GM18502 (cell line): ENCODE measurements around the gene THSD7B.

Source experiments
- ATAC-seq: cut with Tn5 transposase; IDR thresholded peaks from one replicate; pipeline ENCODE4 v1.9.1; 2021; ENCODE audit warnings: mild to moderate bottlenecking; ENCODE audit not compliant: unreplicated experiment, poor library complexity

THSD7B gene

GRCh38 chr2:137185378-137186078, 420.2 kb downstream of the THSD7B start:
- peak; percentile 45 for ATAC-seq

GRCh38 chr2:137187216-137187615, 421.9 kb downstream of the THSD7B start:
- no peak for ATAC-seq

- no peak for ATAC-seq
Measured at GRCh38 chr2:137190411-137191195, 425.3 kb downstream of the THSD7B start.

- no peak for ATAC-seq
Measured at GRCh38 chr2:137192366-137193310, 427.3 kb downstream of the THSD7B start.

- no peak for ATAC-seq
Measured at GRCh38 chr2:137193401-137193800, 428.1 kb downstream of the THSD7B start.

- no peak for ATAC-seq
Measured at GRCh38 chr2:137194111-137194510, 428.8 kb downstream of the THSD7B start.

GRCh38 chr2:137199751-137200150, 434.4 kb downstream of the THSD7B start:
- ATAC-seq, result no peak

- ATAC-seq, result no peak
Measured at GRCh38 chr2:137202318-137202717, 437.0 kb downstream of the THSD7B start.

- no peak for ATAC-seq
Measured at GRCh38 chr2:137205324-137205723, 440.0 kb downstream of the THSD7B start.

GRCh38 chr2:137206069-137206468, 440.7 kb downstream of the THSD7B start:
- ATAC-seq, result no peak

- no peak for ATAC-seq
Measured at GRCh38 chr2:137207030-137207429, 441.7 kb downstream of the THSD7B start.

- ATAC-seq, result no peak
Measured at GRCh38 chr2:137208431-137208891, 443.1 kb downstream of the THSD7B start.

GRCh38 chr2:137210039-137210438, 444.7 kb downstream of the THSD7B start:
- no peak for ATAC-seq

GRCh38 chr2:137211761-137212160, 446.4 kb downstream of the THSD7B start:
- ATAC-seq, result no peak

- no peak for ATAC-seq
Measured at GRCh38 chr2:137220438-137220993, 455.2 kb downstream of the THSD7B start.

GRCh38 chr2:137221797-137222492, 456.6 kb downstream of the THSD7B start:
- peak; percentile 71 for ATAC-seq

- ATAC-seq, result no peak
Measured at GRCh38 chr2:137223722-137224121, 458.4 kb downstream of the THSD7B start.

GRCh38 chr2:137228566-137228965, 463.2 kb downstream of the THSD7B start:
- ATAC-seq, result no peak

- ATAC-seq, result no peak
Measured at GRCh38 chr2:137229834-137230233, 464.5 kb downstream of the THSD7B start.

- no peak for ATAC-seq
Measured at GRCh38 chr2:137231628-137232027, 466.3 kb downstream of the THSD7B start.
